Large intestine (tissue), 3 donors: ENCODE results near the gene MAP2K6. TPM values are rescaled to one million over a fixed set of nuclear protein-coding genes. Genes with fewer than 3 reads are reported as not detected.

Experiments used
- DNase-seq, 2 donors: peaks; one replicate each; pipeline versions ENCODE4 v3.0.0 to v3.0.0-alpha.2; 2013
- H3K27ac ChIP-seq: one replicate; pipeline ENCODE4 v1.5.1; 2013; ENCODE audit warnings: low read length
- H3K27me3 ChIP-seq: 2 replicates; pipeline ENCODE4 v1.6.1; 2013; ENCODE audit warnings: low read length; ENCODE audit not compliant: control insufficient read depth, insufficient read depth
- H3K36me3 ChIP-seq: 2 replicates; pipeline ENCODE4 v1.6.1; 2013; ENCODE audit warnings: low read length; ENCODE audit not compliant: control insufficient read depth, insufficient read depth
- H3K4me1 ChIP-seq: one replicate; pipeline ENCODE4 v1.6.1; 2013; ENCODE audit warnings: low read length; ENCODE audit not compliant: control insufficient read depth, insufficient read depth
- H3K4me3 ChIP-seq: one replicate; pipeline ENCODE4 v1.5.1; 2013; ENCODE audit warnings: low read length
- H3K9me3 ChIP-seq: one replicate; pipeline ENCODE4 v1.6.1; 2013; ENCODE audit warnings: mild to moderate bottlenecking, low read depth, low read length, moderate library complexity; ENCODE audit not compliant: control insufficient read depth
- WGBS: methylation state at CpG from one replicate; pipeline ENCODE4 v1.1.5; 2013; ENCODE audit warnings: low lambda C conversion rate; ENCODE audit not compliant: insufficient coverage; 5-methylcytosine and 5-hydroxymethylcytosine counted together
- polyA plus RNA-seq: library from polyadenylated mRNA; unstranded; fragments of 120-200 nt; gene quantifications from one replicate; pipeline ENCODE4 v1.2.1, GENCODE V29; 2013

Gene MAP2K6
- polyA plus RNA-seq, 1 donor = 13.4 TPM

- no peak overlapping the region for H3K27ac ChIP-seq
- H3K4me1 ChIP-seq = peaks cover 6% of the 10 kb centered on the region
- no peaks in the 10 kb centered on the region for H3K9me3 ChIP-seq
- WGBS = 67% methylated on average over 3 of the region's 13 CpGs
- no peaks in the 10 kb centered on the region for H3K36me3 ChIP-seq
- peak in 1 of 2 donors; percentile 29 for DNase-seq
- no peaks in the 10 kb centered on the region for H3K27me3 ChIP-seq
- H3K4me3 ChIP-seq = no peak overlapping the region
These were observed 72.5 kb downstream of the MAP2K6 start for GRCh38 chr17:69486779-69487637.

DNA sequence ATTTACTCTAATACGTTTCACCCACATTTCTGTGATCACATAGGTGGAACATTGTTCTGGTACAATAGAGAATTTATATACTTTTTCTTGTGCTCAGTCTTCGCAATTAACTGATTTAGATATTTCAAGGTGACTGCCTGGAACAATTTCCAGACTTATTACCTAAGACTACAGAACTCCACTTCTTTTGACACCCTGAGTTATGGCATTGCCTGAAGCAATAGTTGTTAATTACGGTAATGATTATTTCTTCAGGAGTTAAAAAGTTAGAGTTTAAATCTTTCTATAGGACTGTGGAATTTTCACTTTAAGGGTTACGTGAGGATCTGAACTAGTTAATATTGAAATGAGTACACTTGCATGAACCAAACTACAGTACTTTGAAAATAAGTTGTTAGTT, 74.8 kb downstream of the MAP2K6 start:
- Histone ChIP-seq H3K4me3 (no peak overlapping the region), H3K27ac (no peak overlapping the region), H3K27me3 (no peaks in the 10 kb centered on the region), H3K9me3 (no peaks in the 10 kb centered on the region), H3K4me1 (peaks cover 6% of the 10 kb centered on the region), H3K36me3 (no peaks in the 10 kb centered on the region)
- 100% methylated on average over 3 of the region's 4 CpGs for WGBS
- no peak for DNase-seq

DNA sequence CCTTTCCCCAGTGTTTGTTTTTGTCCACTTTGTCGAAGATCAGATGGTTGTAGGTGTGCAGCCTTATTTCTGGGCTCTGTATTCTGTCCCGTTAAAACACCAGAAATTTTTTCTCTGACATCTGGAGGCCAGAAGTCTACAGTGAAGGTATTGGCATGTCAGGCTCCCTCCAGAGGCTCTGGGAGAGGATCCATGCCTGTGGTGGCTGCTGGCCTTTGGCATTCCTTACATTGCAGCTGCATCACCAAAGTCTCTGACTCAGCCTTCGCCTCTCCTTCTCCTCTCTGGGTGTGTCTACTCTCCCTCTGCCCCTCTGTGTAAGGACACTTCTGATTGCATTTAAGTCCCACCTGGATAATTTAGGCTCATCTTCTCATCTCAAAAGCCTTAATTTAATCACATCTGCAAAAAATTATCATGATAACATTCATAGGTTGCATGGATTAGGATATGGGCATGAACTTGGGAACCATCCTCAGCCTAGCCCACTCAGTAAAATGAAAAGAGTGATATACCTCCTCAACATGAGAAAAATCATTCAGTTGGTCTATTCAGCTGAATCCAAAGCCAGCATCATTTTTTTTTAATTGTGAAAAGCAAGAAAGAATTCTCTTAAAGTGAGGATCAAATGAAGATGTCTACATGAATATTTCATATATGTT, 78.0 kb downstream of the MAP2K6 start:
- H3K9me3 ChIP-seq = no peaks in the 10 kb centered on the region

GRCh38 chr17:69495787-69496186, 81.3 kb downstream of the MAP2K6 start:
- no peaks in the 10 kb centered on the region for H3K36me3 ChIP-seq
- H3K4me3 ChIP-seq = no peak overlapping the region
- peaks cover 2% of the 10 kb centered on the region for H3K4me1 ChIP-seq
- no peak for DNase-seq
- H3K27ac ChIP-seq = no peak overlapping the region
- H3K9me3 ChIP-seq = no peaks in the 10 kb centered on the region
- no peaks in the 10 kb centered on the region for H3K27me3 ChIP-seq
- WGBS = 81% methylated on average over 3 of the region's 5 CpGs

More for the DNA sequence above, 78.0 kb downstream of the MAP2K6 start:
- Histone ChIP-seq H3K4me1 (no peaks in the 10 kb centered on the region), H3K36me3 (no peaks in the 10 kb centered on the region), H3K27ac (no peak overlapping the region), H3K27me3 (no peaks in the 10 kb centered on the region), H3K4me3 (no peak overlapping the region)
- DNase-seq = no peak
- no CpG with 5 or more reads among the region's 3 CpGs for WGBS

GRCh38 chr17:69497161-69497560, 82.7 kb downstream of the MAP2K6 start:
- no peak overlapping the region for H3K27ac ChIP-seq

DNA sequence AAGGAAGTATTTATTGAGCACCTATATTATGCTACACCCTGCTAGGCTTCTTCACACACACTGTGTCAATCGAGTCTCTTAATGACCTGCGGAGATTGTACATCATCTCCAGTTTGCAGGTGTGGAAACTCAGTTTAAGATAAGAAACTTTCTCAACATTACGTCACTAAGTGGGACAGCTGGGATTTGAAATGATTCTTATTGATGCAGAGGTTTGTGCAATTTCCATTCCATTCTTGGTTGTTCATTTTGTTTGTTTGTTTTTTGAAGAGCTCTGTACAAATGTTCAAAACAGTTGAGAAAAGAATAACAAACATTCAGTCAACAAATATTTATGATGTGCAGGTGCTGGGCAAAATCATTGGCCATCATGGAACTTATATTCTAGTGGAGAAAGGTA, 84.8 kb downstream of the MAP2K6 start:
- Histone ChIP-seq H3K9me3 (no peaks in the 10 kb centered on the region), H3K36me3 (no peaks in the 10 kb centered on the region), H3K4me1 (peaks cover 5% of the 10 kb centered on the region), H3K27me3 (no peaks in the 10 kb centered on the region), H3K27ac (no peak overlapping the region), H3K4me3 (no peak overlapping the region)
- no CpG with 5 or more reads among the region's 3 CpGs for WGBS
- DNase-seq = no peak

More at GRCh38 chr17:69497161-69497560, 82.7 kb downstream of the MAP2K6 start:
- no peaks in the 10 kb centered on the region for H3K27me3 ChIP-seq
- H3K9me3 ChIP-seq = no peaks in the 10 kb centered on the region
- no peaks in the 10 kb centered on the region for H3K36me3 ChIP-seq
- 20% methylated on average over 1 of the region's 1 CpG for WGBS
- H3K4me3 ChIP-seq = no peak overlapping the region
- peaks cover 5% of the 10 kb centered on the region for H3K4me1 ChIP-seq
- DNase-seq = peak in 1 of 2 donors; percentile 52

GRCh38 chr17:69500911-69501429, 86.5 kb downstream of the MAP2K6 start:
- Histone ChIP-seq H3K36me3 (peaks cover 3% of the 10 kb centered on the region), H3K4me1 (peaks cover 5% of the 10 kb centered on the region), H3K9me3 (no peaks in the 10 kb centered on the region), H3K27me3 (no peaks in the 10 kb centered on the region), H3K27ac (peak overlapping the region; percentile 72), H3K4me3 (no peak overlapping the region)
- 60% methylated on average over 1 of the region's 9 CpGs for WGBS
- DNase-seq = no peak

DNA sequence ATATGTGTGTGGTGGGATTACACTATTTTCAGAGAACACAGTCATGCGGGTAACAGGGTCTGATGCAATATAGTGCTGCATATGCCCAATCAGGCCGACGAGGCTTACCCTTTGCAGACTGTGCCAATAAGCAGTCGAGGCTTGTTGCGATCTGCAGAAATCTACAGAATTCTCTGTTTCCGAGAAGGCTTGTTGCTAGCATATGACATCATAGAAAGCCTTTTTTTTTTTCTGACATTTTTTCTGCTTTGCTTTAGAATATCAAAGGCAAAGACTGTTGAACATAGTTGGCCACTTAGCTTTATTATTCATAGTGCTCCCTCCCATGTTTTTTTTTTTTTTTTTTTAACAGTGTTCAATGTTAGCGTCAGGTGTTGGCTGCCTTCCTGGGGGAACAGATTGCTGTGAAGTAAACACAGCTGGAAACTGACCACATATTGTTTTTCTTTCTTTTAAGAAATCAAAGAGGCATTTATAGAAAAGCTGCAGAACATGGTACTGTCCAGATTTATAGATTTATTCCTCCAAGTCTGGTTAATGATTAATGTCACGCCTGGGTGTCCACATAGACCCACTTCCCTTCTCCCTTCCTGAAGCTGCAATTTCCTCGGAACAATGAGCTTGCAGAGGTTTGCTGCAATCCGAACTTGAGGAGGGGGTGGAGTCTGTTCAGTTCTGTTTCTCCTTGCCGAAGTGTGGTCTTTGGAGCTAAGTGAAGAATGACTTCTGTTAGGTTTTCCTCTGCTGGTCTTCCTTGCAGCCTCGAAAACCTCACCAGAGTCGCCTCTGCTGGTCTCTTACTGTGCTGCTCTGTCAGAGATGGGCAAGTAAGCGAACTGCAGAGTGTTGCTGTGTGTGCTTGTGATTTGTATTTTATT, 87.3 kb downstream of the MAP2K6 start:
- peak; percentile 61 to 89 for DNase-seq
- no peaks in the 10 kb centered on the region for H3K9me3 ChIP-seq
- peak overlapping the region; percentile 44 for H3K4me3 ChIP-seq
- H3K27me3 ChIP-seq = no peaks in the 10 kb centered on the region
- peaks cover 5% of the 10 kb centered on the region for H3K4me1 ChIP-seq
- WGBS = 42% methylated on average over 3 of the region's 14 CpGs
- H3K36me3 ChIP-seq = peaks cover 3% of the 10 kb centered on the region
- peak overlapping the region; percentile 72 for H3K27ac ChIP-seq

GRCh38 chr17:69503711-69504110, 89.2 kb downstream of the MAP2K6 start:
- H3K27me3 ChIP-seq = no peaks in the 10 kb centered on the region
- H3K27ac ChIP-seq = no peak overlapping the region
- no peak overlapping the region for H3K4me3 ChIP-seq
- H3K36me3 ChIP-seq = peaks cover 3% of the 10 kb centered on the region
- WGBS = no CpG with 5 or more reads among the region's 5 CpGs
- no peaks in the 10 kb centered on the region for H3K9me3 ChIP-seq
- peaks cover 5% of the 10 kb centered on the region for H3K4me1 ChIP-seq
- no peak for DNase-seq

- Histone ChIP-seq H3K36me3 (peaks cover 3% of the 10 kb centered on the region), H3K4me1 (peaks cover 3% of the 10 kb centered on the region), H3K27ac (no peak overlapping the region), H3K9me3 (no peaks in the 10 kb centered on the region), H3K27me3 (no peaks in the 10 kb centered on the region), H3K4me3 (no peak overlapping the region)
- DNase-seq = no peak
- WGBS = 100% methylated on average over 2 of the region's 3 CpGs
These were observed 91.2 kb downstream of the MAP2K6 start for GRCh38 chr17:69505740-69506139.
